ENCODE measurements around the gene MRPL39.

Gene MRPL39

GRCh38 chr21:25535849-25536248 is 71.4 kb downstream of the MRPL39 start:
- intact Hi-C loops (cut with DNase I; ENCODE audit: low total_unique reads), result no loop called here
- DNase-seq, result no peak
- no peak for TF ChIP-seq CTCF (IDR thresholded peaks at IDR 0.05)
- Histone ChIP-seq H3K4me1 (no peaks in the 10 kb centered on the region), H3K36me3 (no peaks in the 10 kb centered on the region), H3K27ac (no peak overlapping the region), H3K27me3 (no peaks in the 10 kb centered on the region), H3K4me3 (no peak overlapping the region), H3K9me3 (peaks cover 0 to 7% (median 0%) of the 10 kb centered on the region in 3 donors)

Measured in tibial artery (tissue), 4 donors.